ENCODE measurements around the gene KRTAP3-3. TPM values are rescaled to one million over a fixed set of nuclear protein-coding genes. Genes with fewer than 3 reads are reported as not detected.

KRTAP3-3 gene
- total RNA-seq, 1 experiment from 2014 or later: not detected

GRCh38 chr17:40961591-40961990 lies 32.4 kb downstream of the KRTAP3-3 start:
- DNase-seq (ENCODE audit: low read depth): no peak

GRCh38 chr17:40960144-40960543 lies 33.8 kb downstream of the KRTAP3-3 start:
- DNase-seq (ENCODE audit: low read depth): no peak

GRCh38 chr17:40958086-40958953 lies 35.6 kb downstream of the KRTAP3-3 start:
- DNase-seq (ENCODE audit: low read depth): no peak

- DNase-seq (ENCODE audit: low read depth): peak; percentile 94
These were observed 37.3 kb downstream of the KRTAP3-3 start for GRCh38 chr17:40956401-40957254.

GRCh38 chr17:40953881-40954280 lies 40.1 kb downstream of the KRTAP3-3 start:
- peak; percentile 69 for DNase-seq (ENCODE audit: low read depth)

- no peak for DNase-seq (ENCODE audit: low read depth)
These were observed 41.3 kb downstream of the KRTAP3-3 start for GRCh38 chr17:40952661-40953060.

- DNase-seq (ENCODE audit: low read depth): no peak
These were observed 41.8 kb downstream of the KRTAP3-3 start for GRCh38 chr17:40952154-40952553.

- DNase-seq (ENCODE audit: low read depth): no peak
These were observed 42.8 kb downstream of the KRTAP3-3 start for GRCh38 chr17:40951011-40951622.

- no peak for DNase-seq (ENCODE audit: low read depth)
These were observed 43.8 kb downstream of the KRTAP3-3 start for GRCh38 chr17:40950176-40950575.

- no peak for DNase-seq (ENCODE audit: low read depth)
These were observed 44.5 kb downstream of the KRTAP3-3 start for GRCh38 chr17:40949418-40949817.

GRCh38 chr17:40947929-40948328 lies 46.0 kb downstream of the KRTAP3-3 start:
- no peak for DNase-seq (ENCODE audit: low read depth)

- DNase-seq (ENCODE audit: low read depth): no peak
These were observed 48.5 kb downstream of the KRTAP3-3 start for GRCh38 chr17:40945414-40945813.

GRCh38 chr17:40944531-40944930 lies 49.4 kb downstream of the KRTAP3-3 start:
- no peak for DNase-seq (ENCODE audit: low read depth)

Small RNAs within 50 kb of the gene (small RNA-seq; reads per million reads assigned to genes)
- gene KRTAP3-4P: not detected

Other genes with a start within 250 kb of the KRTAP3-3 start
- gene KRT25, start 238.8 kb downstream of the KRTAP3-3 start, total RNA-seq (2014; rRNA removed; shearing (Covaris generic)): not detected in 2 replicates
- gene KRT26, start 222.0 kb downstream of the KRTAP3-3 start, total RNA-seq (2014; rRNA removed; shearing (Covaris generic)): not detected in 2 replicates
- not detected in 2 replicates for gene KRT27, start 211.6 kb downstream of the KRTAP3-3 start, total RNA-seq (2014; rRNA removed; shearing (Covaris generic))
- gene KRT28, start 194.2 kb downstream of the KRTAP3-3 start, total RNA-seq (2014; rRNA removed; shearing (Covaris generic)): not detected in 2 replicates
- 24.0 and 32.4 TPM in 2 replicates for gene KRT10, start 171.6 kb downstream of the KRTAP3-3 start, total RNA-seq (2014; rRNA removed; shearing (Covaris generic))
- not detected in 2 replicates for gene KRT12, start 126.9 kb downstream of the KRTAP3-3 start, total RNA-seq (2014; rRNA removed; shearing (Covaris generic))
- not detected in 2 replicates for gene KRT20, start 108.9 kb downstream of the KRTAP3-3 start, total RNA-seq (2014; rRNA removed; shearing (Covaris generic))
- 0.33 TPM in 1 of 2 replicates, not detected in the other for gene KRT23, start 56.5 kb downstream of the KRTAP3-3 start, total RNA-seq (2014; rRNA removed; shearing (Covaris generic))
- not detected in 2 replicates for gene KRT39, start 27.2 kb downstream of the KRTAP3-3 start, total RNA-seq (2014; rRNA removed; shearing (Covaris generic))
- gene KRT40, start 9.8 kb downstream of the KRTAP3-3 start, total RNA-seq (2014; rRNA removed; shearing (Covaris generic)): not detected in 2 replicates
- gene KRTAP3-2, start 5.7 kb upstream of the KRTAP3-3 start, total RNA-seq (2014; rRNA removed; shearing (Covaris generic)): not detected in 2 replicates
- gene KRTAP3-1, start 15.0 kb upstream of the KRTAP3-3 start, total RNA-seq (2014; rRNA removed; shearing (Covaris generic)): not detected in 2 replicates
- not detected in 2 replicates for gene KRTAP1-5, start 33.0 kb upstream of the KRTAP3-3 start, total RNA-seq (2014; rRNA removed; shearing (Covaris generic))
- not detected in 2 replicates for gene KRTAP1-4, start 36.0 kb upstream of the KRTAP3-3 start, total RNA-seq (2014; rRNA removed; shearing (Covaris generic))
- gene KRTAP1-3, start 40.7 kb upstream of the KRTAP3-3 start, total RNA-seq (2014; rRNA removed; shearing (Covaris generic)): not detected in 2 replicates
- not detected in 2 replicates for gene KRTAP1-1, start 47.3 kb upstream of the KRTAP3-3 start, total RNA-seq (2014; rRNA removed; shearing (Covaris generic))
- 2.0 TPM in 1 of 2 replicates, not detected in the other for gene KRTAP2-1, start 53.2 kb upstream of the KRTAP3-3 start, total RNA-seq (2014; rRNA removed; shearing (Covaris generic))
- not detected in 2 replicates for gene KRTAP2-2, start 61.1 kb upstream of the KRTAP3-3 start, total RNA-seq (2014; rRNA removed; shearing (Covaris generic))
- 1.2 and 6.2 TPM in 2 replicates for gene KRTAP2-3, start 66.0 kb upstream of the KRTAP3-3 start, total RNA-seq (2014; rRNA removed; shearing (Covaris generic))
- gene KRTAP2-4, start 71.7 kb upstream of the KRTAP3-3 start, total RNA-seq (2014; rRNA removed; shearing (Covaris generic)): not detected in 2 replicates
- not detected in 2 replicates for gene KRTAP4-7, start 90.0 kb upstream of the KRTAP3-3 start, total RNA-seq (2014; rRNA removed; shearing (Covaris generic))
- not detected in 2 replicates for gene KRTAP4-8, start 104.0 kb upstream of the KRTAP3-3 start, total RNA-seq (2014; rRNA removed; shearing (Covaris generic))
- gene KRTAP4-16, start 108.0 kb upstream of the KRTAP3-3 start, total RNA-seq (2014; rRNA removed; shearing (Covaris generic)): not detected in 2 replicates
- gene KRTAP4-9, start 111.2 kb upstream of the KRTAP3-3 start, total RNA-seq (2014; rRNA removed; shearing (Covaris generic)): 0.29 and 0.57 TPM in 2 replicates
- not detected in 2 replicates for gene KRTAP4-11, start 124.2 kb upstream of the KRTAP3-3 start, total RNA-seq (2014; rRNA removed; shearing (Covaris generic))
- gene KRTAP4-12, start 130.0 kb upstream of the KRTAP3-3 start, total RNA-seq (2014; rRNA removed; shearing (Covaris generic)): not detected in 2 replicates
- gene KRTAP4-6, start 146.4 kb upstream of the KRTAP3-3 start, total RNA-seq (2014; rRNA removed; shearing (Covaris generic)): not detected in 2 replicates
- not detected in 2 replicates for gene KRTAP4-5, start 155.7 kb upstream of the KRTAP3-3 start, total RNA-seq (2014; rRNA removed; shearing (Covaris generic))
- not detected in 2 replicates for gene KRTAP4-4, start 166.6 kb upstream of the KRTAP3-3 start, total RNA-seq (2014; rRNA removed; shearing (Covaris generic))
- not detected in 2 replicates for gene KRTAP4-3, start 174.1 kb upstream of the KRTAP3-3 start, total RNA-seq (2014; rRNA removed; shearing (Covaris generic))
- gene KRTAP4-2, start 184.1 kb upstream of the KRTAP3-3 start, total RNA-seq (2014; rRNA removed; shearing (Covaris generic)): not detected in 2 replicates
- not detected in 2 replicates for gene KRTAP4-1, start 190.7 kb upstream of the KRTAP3-3 start, total RNA-seq (2014; rRNA removed; shearing (Covaris generic))
- not detected in 2 replicates for gene KRTAP9-1, start 195.7 kb upstream of the KRTAP3-3 start, total RNA-seq (2014; rRNA removed; shearing (Covaris generic))
- not detected in 2 replicates for gene KRTAP9-2, start 232.5 kb upstream of the KRTAP3-3 start, total RNA-seq (2014; rRNA removed; shearing (Covaris generic))
- not detected in 2 replicates for gene KRTAP9-3, start 238.3 kb upstream of the KRTAP3-3 start, total RNA-seq (2014; rRNA removed; shearing (Covaris generic))
- not detected in 2 replicates for gene KRTAP9-8, start 243.8 kb upstream of the KRTAP3-3 start, total RNA-seq (2014; rRNA removed; shearing (Covaris generic))

Measured in HT1080 (cell line).